ENCODE data around the gene FANCC. TPM values are rescaled to one million over a fixed set of nuclear protein-coding genes. Genes with fewer than 3 reads are reported as not detected.

Gene FANCC
- polyA plus RNA-seq, 1 of the 3 experiments (the other 2 are of a cell fraction) = 3.5 TPM

- Histone ChIP-seq H3K9me2 (no peaks in the 10 kb centered on the region), H2AFZ (ENCODE audit: low read depth) (no peak overlapping the region), H4K20me1 (ENCODE audit: insufficient read depth) (no peaks in the 10 kb centered on the region), H3K27ac (ENCODE audit: low read depth in 2 of 2, low read length in 1 of 2) (no peak overlapping the region; a peak in 1 of 4 replicates), H3K79me2 (ENCODE audit: insufficient read depth) (no peaks in the 10 kb centered on the region), H3K4me2 (no peak overlapping the region), H3K27me3 (ENCODE audit: insufficient read depth) (no peaks in the 10 kb centered on the region), H3K4me1 (ENCODE audit: control insufficient read depth in 1 of 2, insufficient read depth in 2 of 2, low read depth in 1 of 2, low read length in 1 of 2) (peaks cover 0 to 2% of the 10 kb centered on the region in 2 experiments; a peak in 1 of 4 replicates), H3K36me3 (replicated peaks in 1 of 2; ENCODE audit: control insufficient read depth in 1 of 2, insufficient read depth in 2 of 2, low read length in 1 of 2) (peaks cover 18 to 47% of the 10 kb centered on the region in 2 experiments), H3K9me3 (no peaks in the 10 kb centered on the region), H3F3A (replicated peaks; ENCODE audit: insufficient read depth) (no peaks in the 10 kb centered on the region), H3K9ac (no peak overlapping the region), H3K4me3 (ENCODE audit: low read depth in 2 of 2, low read length in 1 of 2) (no peak overlapping the region)
- ChIA-PET POLR2A (no interaction called here), CTCF (interaction anchor here (0.6 to 2.9 kb wide), 5 partner anchors 8 to 63 kb away, joined by 3 to 11 read pairs (median 3); no protein-coding TSS in a partner anchor)
- no peak for DNase-seq
- no peak for TF ChIP-seq NFIC (IDR thresholded peaks at IDR 0.05; ENCODE audit: borderline replicate concordance)
- no peak for TF ChIP-seq MEF2A (IDR thresholded peaks at IDR 0.05; ENCODE audit: borderline replicate concordance, low read depth)
- 90% methylated on average over 8 of the region's 14 CpGs for WGBS (ENCODE audit: low lambda C conversion rate)
Measured at GRCh38 chr9:95110921-95111525, 206.5 kb downstream of the FANCC start.

- no peak for TF ChIP-seq ELF1 (IDR thresholded peaks at IDR 0.05)
- no peaks in the 10 kb centered on the region for H4K20me1 ChIP-seq (ENCODE audit: insufficient read depth)
- H3K36me3 ChIP-seq (replicated peaks in 1 of 2; ENCODE audit: control insufficient read depth in 1 of 2, insufficient read depth in 2 of 2, low read length in 1 of 2) = peaks cover 22 to 50% of the 10 kb centered on the region in 2 experiments
- peaks cover 0 to 14% of the 10 kb centered on the region in 2 experiments; a peak in 1 of 4 replicates for H3K4me1 ChIP-seq (ENCODE audit: control insufficient read depth in 1 of 2, insufficient read depth in 2 of 2, low read depth in 1 of 2, low read length in 1 of 2)
- H3K4me3 ChIP-seq (ENCODE audit: low read depth in 2 of 2, low read length in 1 of 2) = no peak overlapping the region
- H3K27ac ChIP-seq (ENCODE audit: low read depth in 2 of 2, low read length in 1 of 2) = peak overlapping the region in 1 of 2 experiments; percentile 0; a peak in 1 of 4 replicates
- POLR2A ChIA-PET = no interaction called here
- no peaks in the 10 kb centered on the region for H3F3A ChIP-seq (replicated peaks; ENCODE audit: insufficient read depth)
- CTCF ChIA-PET = interaction anchor here (0.8 to 1.5 kb wide), 4 partner anchors 11 to 86 kb away, joined by 3 to 9 read pairs (median 4); no protein-coding TSS in a partner anchor
- WGBS (ENCODE audit: low lambda C conversion rate) = 90% methylated on average over 8 of the region's 8 CpGs
- no peaks in the 10 kb centered on the region for H3K9me2 ChIP-seq
- H2AFZ ChIP-seq (ENCODE audit: low read depth) = no peak overlapping the region
- H3K9me3 ChIP-seq = no peaks in the 10 kb centered on the region
- H3K79me2 ChIP-seq (ENCODE audit: insufficient read depth) = no peaks in the 10 kb centered on the region
- H3K4me2 ChIP-seq = no peak overlapping the region
- no peak overlapping the region for H3K9ac ChIP-seq
- H3K27me3 ChIP-seq (ENCODE audit: insufficient read depth) = no peaks in the 10 kb centered on the region
- DNase-seq = no peak
Measured at GRCh38 chr9:95109456-95109855, 208.1 kb downstream of the FANCC start.

- H3K36me3 ChIP-seq (replicated peaks in 1 of 2; ENCODE audit: control insufficient read depth in 1 of 2, insufficient read depth in 2 of 2, low read length in 1 of 2) = peaks cover 22 to 50% of the 10 kb centered on the region in 2 experiments
- no peak overlapping the region for H3K27ac ChIP-seq (ENCODE audit: low read depth in 2 of 2, low read length in 1 of 2)
- no peak overlapping the region for H3K4me2 ChIP-seq
- CTCF ChIA-PET = interaction anchor here (1.5 kb wide), 1 partner anchor 19 kb away, joined by 9 read pairs; no protein-coding TSS in a partner anchor
- no peaks in the 10 kb centered on the region for H3K9me3 ChIP-seq
- no peaks in the 10 kb centered on the region for H3K9me2 ChIP-seq
- H3K79me2 ChIP-seq (ENCODE audit: insufficient read depth) = no peaks in the 10 kb centered on the region
- peaks cover 0 to 20% of the 10 kb centered on the region in 2 experiments; a peak in 1 of 4 replicates for H3K4me1 ChIP-seq (ENCODE audit: control insufficient read depth in 1 of 2, insufficient read depth in 2 of 2, low read depth in 1 of 2, low read length in 1 of 2)
- 98% methylated on average over 5 of the region's 5 CpGs for WGBS (ENCODE audit: low lambda C conversion rate)
- POLR2A ChIA-PET = no interaction called here
- H3K27me3 ChIP-seq (ENCODE audit: insufficient read depth) = no peaks in the 10 kb centered on the region
- H3F3A ChIP-seq (replicated peaks; ENCODE audit: insufficient read depth) = no peaks in the 10 kb centered on the region
- TF ChIP-seq PBX3 (IDR thresholded peaks at IDR 0.05) (no peak), FOXJ3 (CRISPR knock-in tag; IDR thresholded peaks at IDR 0.05) (no peak), MXI1 (IDR thresholded peaks at IDR 0.05; ENCODE audit: low read depth, low read length) (no peak), POLR2AphosphoS5 (IDR thresholded peaks at IDR 0.05; ENCODE audit: low read depth, low read length) (no peak)
- H3K4me3 ChIP-seq (ENCODE audit: low read depth in 2 of 2, low read length in 1 of 2) = no peak overlapping the region
- no peak for DNase-seq
- no peaks in the 10 kb centered on the region for H4K20me1 ChIP-seq (ENCODE audit: insufficient read depth)
- H2AFZ ChIP-seq (ENCODE audit: low read depth) = no peak overlapping the region
- no peak overlapping the region for H3K9ac ChIP-seq
Measured at GRCh38 chr9:95108777-95109176, 208.7 kb downstream of the FANCC start.
